ENCODE measurements around the gene RNF10. TPM values are rescaled to one million over a fixed set of nuclear protein-coding genes. Genes with fewer than 3 reads are reported as not detected.
"Not testable (repeated sequence)": the region's sequence is repeated elsewhere in the genome, so short reads cannot be mapped to it uniquely, and the experiment has no call there.

RNF10 gene
- total and polyA plus RNA-seq, 8 donors: 124 to 656 (median 191) TPM

DNA sequence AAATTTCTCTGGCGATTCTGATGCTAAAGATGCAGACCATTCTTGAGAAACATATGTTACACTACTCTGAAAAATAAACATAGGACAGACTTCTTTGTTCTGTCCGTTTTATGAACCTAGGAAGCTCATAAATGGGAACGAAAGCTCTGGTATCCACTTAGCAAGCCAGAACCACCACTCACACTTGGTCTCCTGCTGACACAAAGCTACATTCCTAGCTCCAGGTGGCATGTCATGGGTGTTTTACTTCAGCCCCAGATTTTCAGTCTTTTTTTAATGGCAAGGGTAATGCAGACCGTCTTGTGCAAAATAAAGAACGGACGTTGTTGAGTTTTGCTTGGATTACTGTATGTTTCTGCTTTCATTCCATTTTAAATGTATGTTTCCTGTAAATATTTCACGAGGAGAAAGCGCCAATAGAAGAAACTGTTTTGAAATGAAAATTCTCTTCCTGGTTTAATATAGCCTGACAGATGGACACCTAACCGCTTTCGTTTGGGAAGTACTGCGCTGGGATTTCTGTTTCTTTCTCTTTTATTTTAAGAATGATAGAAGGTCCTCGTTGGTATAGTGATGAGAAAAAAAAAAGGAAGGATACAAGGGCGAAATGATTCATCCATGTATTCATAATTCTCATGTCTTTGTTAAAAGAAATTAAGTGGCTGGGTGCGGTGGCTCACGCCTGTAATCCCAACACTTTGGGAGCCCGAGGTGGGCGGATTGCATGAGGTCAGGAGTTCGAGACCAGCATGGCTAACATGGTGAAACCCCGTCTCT is 4.3 kb upstream of the RNF10 start:
- H3K36me3 ChIP-seq: peaks cover 0 to 10% (median 4%) of the 10 kb centered on the region in 4 donors
- no peaks in the 10 kb centered on the region for H3K27me3 ChIP-seq
- peak overlapping the region; percentile 61 to 90 (median 70) for H3K4me3 ChIP-seq
- H3K4me1 ChIP-seq: peaks cover 4 to 52% (median 24%) of the 10 kb centered on the region in 4 donors
- no peaks in the 10 kb centered on the region for H3K9me3 ChIP-seq
- 22 to 26% (median 23%) methylated on average over 19 of the region's 19 CpGs for WGBS, 5 donors
- TF ChIP-seq POLR2AphosphoS5 (IDR thresholded peaks at IDR 0.05) (peak in 2 of 3 donors; percentile 6 to 17), POLR2A (IDR thresholded peaks at IDR 0.05) (no peak)
- TF ChIP-seq, protein P1, sequence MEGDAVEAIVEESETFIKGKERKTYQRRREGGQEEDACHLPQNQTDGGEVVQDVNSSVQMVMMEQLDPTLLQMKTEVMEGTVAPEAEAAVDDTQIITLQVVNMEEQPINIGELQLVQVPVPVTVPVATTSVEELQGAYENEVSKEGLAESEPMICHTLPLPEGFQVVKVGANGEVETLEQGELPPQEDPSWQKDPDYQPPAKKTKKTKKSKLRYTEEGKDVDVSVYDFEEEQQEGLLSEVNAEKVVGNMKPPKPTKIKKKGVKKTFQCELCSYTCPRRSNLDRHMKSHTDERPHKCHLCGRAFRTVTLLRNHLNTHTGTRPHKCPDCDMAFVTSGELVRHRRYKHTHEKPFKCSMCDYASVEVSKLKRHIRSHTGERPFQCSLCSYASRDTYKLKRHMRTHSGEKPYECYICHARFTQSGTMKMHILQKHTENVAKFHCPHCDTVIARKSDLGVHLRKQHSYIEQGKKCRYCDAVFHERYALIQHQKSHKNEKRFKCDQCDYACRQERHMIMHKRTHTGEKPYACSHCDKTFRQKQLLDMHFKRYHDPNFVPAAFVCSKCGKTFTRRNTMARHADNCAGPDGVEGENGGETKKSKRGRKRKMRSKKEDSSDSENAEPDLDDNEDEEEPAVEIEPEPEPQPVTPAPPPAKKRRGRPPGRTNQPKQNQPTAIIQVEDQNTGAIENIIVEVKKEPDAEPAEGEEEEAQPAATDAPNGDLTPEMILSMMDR (IDR thresholded peaks at IDR 0.05): no peak
- H3K27ac ChIP-seq: peak overlapping the region; percentile 91 to 98 (median 94)
- intact Hi-C loops (cut with DNase I; ENCODE audit: low total_unique reads): no loop called here
- peak; percentile 36 to 78 for DNase-seq

DNA sequence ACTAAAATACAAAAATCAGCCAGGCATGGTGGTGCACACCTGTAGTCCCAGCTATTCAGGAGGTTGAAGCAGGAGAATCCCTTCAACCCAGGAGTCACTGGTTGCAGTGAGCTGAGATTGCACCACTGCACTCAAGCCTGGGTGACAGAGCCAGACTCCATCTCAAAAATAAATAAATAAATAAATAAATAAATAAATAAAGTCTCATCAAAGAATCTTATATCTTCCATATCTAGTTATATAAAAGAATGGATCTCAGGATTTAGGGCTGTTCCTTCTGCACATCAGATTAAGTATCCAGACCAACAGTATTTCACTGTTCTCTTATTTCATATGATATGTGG is 3.8 kb upstream of the RNF10 start:
- DNase-seq; H3K27me3 ChIP-seq; H3K36me3 ChIP-seq; H3K9me3 ChIP-seq; intact Hi-C loops (cut with DNase I; ENCODE audit: low total_unique reads): not testable (repeated sequence)
- Histone ChIP-seq H3K4me3 (peak overlapping the region in 3 of 4 donors; percentile 61 to 90 (median 61)), H3K27ac (peak overlapping the region; percentile 75 to 98 (median 94)), H3K4me1 (peaks cover 4 to 52% (median 26%) of the 10 kb centered on the region in 4 donors)

- no peak for DNase-seq
- intact Hi-C loops (cut with DNase I; ENCODE audit: low total_unique reads): no loop called here
- WGBS, 5 donors: 68 to 75% (median 73%) methylated on average over 4 of the region's 4 CpGs
Measured at GRCh38 chr12:120532701-120533238, 1.4 kb upstream of the RNF10 start.

DNA sequence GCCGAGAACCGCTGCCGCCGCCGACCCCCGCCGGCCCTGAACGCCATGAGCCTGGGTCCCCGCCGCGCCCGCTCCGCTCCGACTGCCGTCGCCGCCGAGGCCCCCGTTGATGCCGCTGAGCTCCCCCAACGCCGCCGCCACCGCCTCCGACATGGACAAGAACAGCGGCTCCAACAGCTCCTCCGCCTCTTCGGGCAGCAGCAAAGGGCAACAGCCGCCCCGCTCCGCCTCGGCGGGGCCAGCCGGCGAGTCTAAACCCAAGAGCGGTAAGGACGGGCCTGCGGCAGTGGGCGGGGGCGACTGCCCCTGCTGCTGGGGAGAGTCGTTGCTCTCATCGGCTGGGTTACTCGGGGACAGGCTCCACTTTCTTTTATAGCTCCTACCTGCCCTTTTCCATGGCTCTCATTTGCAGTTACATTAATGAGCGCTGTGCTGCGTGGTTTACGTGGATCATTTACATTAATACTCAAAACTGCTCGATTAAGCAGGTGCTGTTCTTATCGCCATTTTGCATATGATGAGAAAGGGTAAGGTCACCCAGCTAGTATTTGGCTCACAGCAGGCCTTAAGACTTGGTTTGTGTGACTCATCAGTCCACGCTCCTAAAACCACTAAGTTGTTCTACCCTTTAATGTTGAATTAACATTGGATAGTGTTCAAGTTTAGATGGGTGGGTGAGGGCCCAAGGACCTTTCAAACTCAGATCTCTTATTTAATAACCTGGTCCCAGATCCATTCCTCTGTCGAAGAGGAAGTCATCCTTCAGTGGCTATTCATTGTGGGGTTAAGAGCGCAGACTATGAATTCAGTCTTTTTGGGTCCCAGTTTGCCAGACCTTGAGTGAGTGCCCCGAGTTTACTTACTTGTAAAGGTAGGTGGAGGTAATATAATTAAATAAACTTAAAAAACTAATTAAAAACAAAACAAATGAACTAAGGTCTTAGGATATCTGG is 823 bp downstream of the RNF10 start:
- Histone ChIP-seq H3K9me3 (no peaks in the 10 kb centered on the region), H3K36me3 (peaks cover 0 to 8% (median 2%) of the 10 kb centered on the region in 4 donors), H3K4me1 (peaks cover 43 to 60% (median 50%) of the 10 kb centered on the region in 4 donors), H3K27me3 (no peaks in the 10 kb centered on the region), H3K4me3 (peak overlapping the region; percentile 80 to 99 (median 88)), H3K27ac (peak overlapping the region; percentile 95 to 98 (median 97))
- WGBS, 5 donors: 0 to 2% (median 1%) methylated on average over 24 to 52 of the region's 52 CpGs
- TF ChIP-seq EP300 (IDR thresholded peaks at IDR 0.05): no peak
- TF ChIP-seq, protein P1 (IDR thresholded peaks at IDR 0.05): no peak
- no peak for TF ChIP-seq POLR2A (IDR thresholded peaks at IDR 0.05)
- peak in 1 of 3 donors; percentile 66 for TF ChIP-seq POLR2AphosphoS5 (IDR thresholded peaks at IDR 0.05)
- intact Hi-C loops (cut with DNase I; ENCODE audit: low total_unique reads): no loop called here
- peak; percentile 45 to 86 for DNase-seq

More at GRCh38 chr12:120532701-120533238, 1.4 kb upstream of the RNF10 start:
- TF ChIP-seq, protein P1 (IDR thresholded peaks at IDR 0.05): no peak
- TF ChIP-seq POLR2AphosphoS5 (IDR thresholded peaks at IDR 0.05): no peak
- no peak for TF ChIP-seq POLR2A (IDR thresholded peaks at IDR 0.05)
- TF ChIP-seq EP300 (IDR thresholded peaks at IDR 0.05): no peak
- H3K9me3 ChIP-seq: no peaks in the 10 kb centered on the region
- H3K4me1 ChIP-seq: peaks cover 25 to 53% (median 40%) of the 10 kb centered on the region in 4 donors
- H3K27ac ChIP-seq: no peak overlapping the region
- H3K36me3 ChIP-seq: peaks cover 0 to 8% (median 0%) of the 10 kb centered on the region in 4 donors
- H3K4me3 ChIP-seq: no peak overlapping the region
- H3K27me3 ChIP-seq: no peaks in the 10 kb centered on the region

Measured in stomach (tissue), 9 donors.